C4-2B (cell line): ENCODE measurements around the gene HOXA13.

Experiments used
- H3K27ac ChIP-seq: fragments of 450-650 bp; 2 replicates; pipeline ENCODE4 v1.5.1; 2017
- ZFX ChIP-seq: fragments of 450-650 bp; IDR thresholded peaks from 2 replicates; pipeline ENCODE4 v1.6.1; 2017
- TF ChIP-seq, protein P1 (sequence below): fragments of 450-650 bp; conservative IDR thresholded peaks from 2 replicates; pipeline ENCODE4 v1.5.1; 2017; ENCODE audit warnings: mild to moderate bottlenecking

The HOXA13 gene

GRCh38 chr7:27161214-27161720, 38.6 kb downstream of the HOXA13 start:
- peak overlapping the region; percentile 71 for H3K27ac ChIP-seq
- TF ChIP-seq, protein P1, sequence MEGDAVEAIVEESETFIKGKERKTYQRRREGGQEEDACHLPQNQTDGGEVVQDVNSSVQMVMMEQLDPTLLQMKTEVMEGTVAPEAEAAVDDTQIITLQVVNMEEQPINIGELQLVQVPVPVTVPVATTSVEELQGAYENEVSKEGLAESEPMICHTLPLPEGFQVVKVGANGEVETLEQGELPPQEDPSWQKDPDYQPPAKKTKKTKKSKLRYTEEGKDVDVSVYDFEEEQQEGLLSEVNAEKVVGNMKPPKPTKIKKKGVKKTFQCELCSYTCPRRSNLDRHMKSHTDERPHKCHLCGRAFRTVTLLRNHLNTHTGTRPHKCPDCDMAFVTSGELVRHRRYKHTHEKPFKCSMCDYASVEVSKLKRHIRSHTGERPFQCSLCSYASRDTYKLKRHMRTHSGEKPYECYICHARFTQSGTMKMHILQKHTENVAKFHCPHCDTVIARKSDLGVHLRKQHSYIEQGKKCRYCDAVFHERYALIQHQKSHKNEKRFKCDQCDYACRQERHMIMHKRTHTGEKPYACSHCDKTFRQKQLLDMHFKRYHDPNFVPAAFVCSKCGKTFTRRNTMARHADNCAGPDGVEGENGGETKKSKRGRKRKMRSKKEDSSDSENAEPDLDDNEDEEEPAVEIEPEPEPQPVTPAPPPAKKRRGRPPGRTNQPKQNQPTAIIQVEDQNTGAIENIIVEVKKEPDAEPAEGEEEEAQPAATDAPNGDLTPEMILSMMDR = no peak; the same call in 1 of the 2 replicates
- TF ChIP-seq ZFX = no peak

DNA sequence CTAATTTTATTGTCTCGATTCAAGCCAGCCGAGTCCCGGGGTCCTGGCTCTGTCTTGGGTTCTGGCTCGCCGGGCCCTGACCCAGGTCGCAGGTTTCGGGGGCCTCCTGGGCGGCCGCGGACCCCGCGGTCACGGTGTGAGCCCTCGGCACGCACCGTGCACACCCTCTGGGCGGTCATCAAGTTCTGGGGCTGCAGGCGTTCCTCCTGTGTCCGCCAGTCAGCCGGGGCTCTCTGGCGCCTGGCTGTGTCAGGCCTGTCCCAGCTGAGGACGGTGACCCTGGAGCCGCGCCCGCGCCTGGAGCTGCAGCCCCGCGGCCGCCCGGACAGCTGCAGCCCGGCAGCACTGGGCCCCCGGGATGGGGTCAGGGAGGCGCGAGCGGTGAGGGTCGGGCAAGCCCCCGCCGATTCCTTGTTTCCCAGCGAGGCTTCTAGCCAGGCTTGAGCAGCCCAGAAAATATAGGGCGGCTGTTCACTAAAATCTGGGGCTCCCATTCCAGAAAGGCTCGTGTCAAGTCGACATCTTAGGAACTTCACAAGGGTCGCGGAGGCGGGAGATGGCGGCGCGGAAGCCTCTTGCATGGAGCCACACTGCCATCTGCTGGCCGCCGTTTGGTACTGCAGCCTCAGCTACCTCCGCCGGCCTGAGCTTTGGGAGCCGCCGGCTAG, 39.2 kb downstream of the HOXA13 start:
- H3K27ac ChIP-seq = peak overlapping the region; percentile 71
- TF ChIP-seq, protein P1 = peak; percentile 98
- TF ChIP-seq ZFX = no peak; the same call in 1 of the 2 replicates

- no peak for TF ChIP-seq ZFX
- TF ChIP-seq, protein P1 = no peak
- peak overlapping the region; percentile 71 for H3K27ac ChIP-seq
Observed at GRCh38 chr7:27160145-27160545, 39.7 kb downstream of the HOXA13 start.

DNA sequence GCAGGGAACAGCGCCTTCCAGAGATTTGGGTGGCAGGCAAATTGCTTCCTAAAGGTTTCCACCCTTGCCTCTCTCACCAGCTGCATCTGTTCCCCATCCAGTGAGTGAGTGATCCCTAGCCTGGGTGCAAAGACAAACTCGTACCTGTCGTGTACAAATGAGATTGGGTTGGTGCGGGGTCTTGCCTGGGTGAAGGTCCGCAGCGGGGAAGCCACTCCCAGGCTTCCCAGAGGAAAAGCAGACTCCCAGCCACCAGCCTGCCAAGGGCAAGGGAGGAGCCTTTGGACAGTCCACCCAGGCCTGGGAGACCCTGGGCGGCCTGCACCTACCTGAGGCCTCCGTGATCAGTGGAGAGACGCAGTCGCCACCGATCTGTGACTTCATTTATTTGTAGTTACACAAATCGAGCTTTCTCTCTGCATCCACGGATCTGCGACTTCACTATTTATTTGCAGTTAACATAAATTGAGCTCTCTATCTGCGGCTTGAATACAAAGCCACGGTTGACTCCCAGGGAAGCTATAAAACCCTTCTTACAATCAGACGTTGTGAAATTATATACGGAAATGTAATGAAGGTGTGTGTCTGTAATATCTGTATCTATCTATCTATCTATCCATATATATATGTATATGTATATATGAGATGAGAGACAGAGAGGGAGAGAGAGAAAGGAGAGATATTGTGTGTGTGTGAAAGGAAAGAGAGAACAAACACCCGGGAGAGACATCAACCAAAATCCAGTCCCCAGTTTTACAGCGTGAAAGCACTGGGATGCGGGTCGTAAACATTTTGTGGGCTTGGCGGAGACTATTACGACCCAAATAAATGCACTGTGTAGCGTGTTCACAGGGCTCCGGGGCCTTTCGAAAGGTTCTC, 40.4 kb downstream of the HOXA13 start:
- TF ChIP-seq, protein P1 = no peak
- TF ChIP-seq ZFX = no peak
- H3K27ac ChIP-seq = no peak overlapping the region; the same call in 1 of the 2 replicates

GRCh38 chr7:27158436-27159265, 41.2 kb downstream of the HOXA13 start:
- H3K27ac ChIP-seq = no peak overlapping the region
- TF ChIP-seq, protein P1 = no peak
- no peak for TF ChIP-seq ZFX

GRCh38 chr7:27157702-27158431, 42.0 kb downstream of the HOXA13 start:
- no peak for TF ChIP-seq ZFX
- TF ChIP-seq, protein P1 = no peak
- no peak overlapping the region for H3K27ac ChIP-seq
